GM19463 (cell line): ENCODE data around the gene SLC22A5.
"Not testable (repeated sequence)": the region's sequence is repeated elsewhere in the genome, so short reads cannot be mapped to it uniquely, and the experiment has no call there.

Experiments used
- ATAC-seq: cut with Tn5 transposase; IDR thresholded peaks from one replicate; pipeline ENCODE4 v1.9.1; 2021; ENCODE audit warnings: mild to moderate bottlenecking, moderate library complexity; ENCODE audit not compliant: unreplicated experiment

Gene SLC22A5

DNA sequence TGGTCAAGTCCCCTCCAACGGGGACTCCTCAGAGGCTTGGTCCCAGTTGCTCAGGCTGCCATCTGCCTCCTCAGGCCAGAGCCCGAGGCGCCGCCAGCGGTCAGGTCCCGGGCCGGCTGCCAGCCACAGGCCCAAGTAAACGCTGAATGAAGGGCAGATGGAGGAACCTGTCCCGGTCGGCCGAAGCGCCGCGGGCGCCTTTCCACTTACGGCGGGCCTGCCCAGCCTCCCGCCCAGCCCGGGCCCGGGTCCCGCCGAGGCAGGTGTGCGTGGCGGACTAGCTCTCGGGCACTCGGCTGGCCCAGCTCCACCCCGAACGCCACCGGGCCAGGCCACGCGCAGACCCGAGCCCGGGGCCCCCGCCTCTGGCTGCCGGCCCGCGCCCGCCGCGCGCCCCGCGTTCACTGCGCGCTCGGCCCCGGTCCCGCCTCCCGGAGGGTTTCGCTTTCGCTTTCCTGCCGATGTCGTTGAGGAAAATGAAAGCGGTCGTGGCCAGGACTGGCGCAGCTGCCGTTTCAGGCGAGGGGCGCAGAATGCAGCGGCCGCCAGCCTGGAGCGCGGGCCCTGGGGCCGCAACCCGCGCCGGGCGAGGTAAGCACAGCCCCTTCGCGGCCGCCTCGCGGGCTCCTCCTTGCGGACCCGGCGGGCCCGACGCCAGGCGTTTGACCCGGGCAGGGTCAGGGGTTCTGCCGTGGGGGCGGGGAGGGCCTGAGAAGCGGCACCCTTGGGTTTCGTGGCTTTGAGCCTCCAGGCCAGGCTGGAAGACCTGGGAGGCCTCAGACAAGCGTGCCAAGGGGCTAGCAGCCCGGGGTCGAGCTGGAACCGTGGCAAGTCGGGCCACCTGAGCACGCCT lies 41.2 kb downstream of the SLC22A5 start:
- ATAC-seq: peak; percentile 68

DNA sequence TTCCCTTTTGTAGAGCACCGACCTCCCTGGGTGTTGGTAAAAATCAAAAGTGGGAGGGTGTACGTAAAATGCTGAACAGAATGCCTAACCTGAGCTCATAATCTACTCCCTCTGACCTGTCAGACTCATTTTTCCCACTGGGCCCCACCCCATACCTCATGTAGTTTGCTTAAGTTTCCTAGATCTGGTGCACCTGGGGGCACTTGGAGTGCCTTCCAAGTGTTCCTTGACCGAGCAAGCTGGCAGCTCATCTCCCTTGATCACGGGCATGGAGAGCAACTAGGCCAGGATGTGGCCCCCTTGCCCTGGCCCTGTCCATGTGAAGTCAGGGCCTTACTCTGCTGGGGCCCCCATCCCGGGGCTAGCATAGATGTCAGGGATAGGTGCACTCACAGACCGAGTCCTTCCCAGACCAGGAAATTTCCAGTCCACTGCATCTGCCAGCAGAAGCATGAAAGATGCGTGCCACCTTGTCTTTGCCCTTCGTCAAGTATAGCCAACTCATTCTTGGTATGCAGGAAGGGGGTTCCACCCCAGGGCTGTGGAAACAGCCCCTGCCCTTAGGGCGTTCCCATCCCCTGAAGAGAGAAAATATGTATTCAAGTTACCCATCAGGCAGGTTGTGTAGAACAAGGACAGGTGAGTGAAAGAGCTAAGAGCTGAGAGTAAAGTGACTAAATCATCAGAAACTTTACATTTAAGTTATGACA lies 41.9 kb downstream of the SLC22A5 start:
- peak; percentile 4 for ATAC-seq

DNA sequence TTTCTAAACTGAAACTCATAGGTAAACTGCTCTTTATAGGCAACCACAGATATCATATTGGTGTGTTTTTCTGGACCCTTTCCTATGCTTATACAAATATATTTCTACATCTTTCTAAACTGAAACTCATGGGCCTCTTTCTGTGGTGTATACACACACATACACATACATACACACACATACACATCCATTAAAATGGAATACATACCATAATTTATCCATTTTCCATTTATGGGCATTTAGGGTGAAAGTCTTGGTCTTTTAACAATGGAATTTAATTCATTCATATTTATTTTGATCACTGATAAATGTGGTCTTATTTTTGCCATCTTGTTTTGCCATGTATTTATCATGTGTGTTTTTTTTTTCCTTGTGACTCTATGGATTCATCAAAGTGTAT lies 44.1 kb downstream of the SLC22A5 start:
- ATAC-seq: no peak

DNA sequence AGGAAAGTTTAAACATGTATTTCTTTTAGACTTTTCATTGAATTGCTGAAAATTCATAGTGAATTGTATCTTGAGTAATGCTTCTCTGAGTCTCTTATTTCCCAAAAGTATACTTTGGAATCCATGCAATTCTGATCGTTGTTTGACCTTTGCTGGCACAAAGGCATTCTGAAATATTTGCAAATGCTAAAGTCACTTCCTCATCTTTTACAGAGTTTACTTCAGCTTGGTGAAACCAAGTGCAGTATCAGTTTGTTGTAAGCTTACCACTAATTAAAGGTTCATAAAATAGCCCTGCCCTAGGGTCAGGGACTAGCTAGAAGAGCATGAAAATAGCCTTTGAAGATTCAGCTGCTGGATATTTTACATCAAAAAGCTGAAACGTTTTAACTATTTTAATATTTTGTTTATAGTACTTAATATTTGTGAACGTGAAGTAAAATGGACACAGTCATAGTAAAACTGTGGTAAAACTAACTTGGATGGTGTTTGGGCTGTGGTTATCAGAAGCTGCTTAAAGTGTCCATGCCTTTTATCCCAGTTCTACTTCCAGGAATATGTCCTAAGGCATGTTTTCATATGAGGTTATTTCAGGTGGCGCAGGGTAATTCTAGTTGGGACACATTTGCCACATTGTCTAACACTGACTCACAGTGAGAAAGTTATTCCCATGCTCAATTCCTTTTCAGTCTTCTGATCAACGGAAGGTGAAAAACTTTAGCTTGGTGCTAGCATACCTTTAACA lies 45.3 kb downstream of the SLC22A5 start:
- ATAC-seq: no peak

DNA sequence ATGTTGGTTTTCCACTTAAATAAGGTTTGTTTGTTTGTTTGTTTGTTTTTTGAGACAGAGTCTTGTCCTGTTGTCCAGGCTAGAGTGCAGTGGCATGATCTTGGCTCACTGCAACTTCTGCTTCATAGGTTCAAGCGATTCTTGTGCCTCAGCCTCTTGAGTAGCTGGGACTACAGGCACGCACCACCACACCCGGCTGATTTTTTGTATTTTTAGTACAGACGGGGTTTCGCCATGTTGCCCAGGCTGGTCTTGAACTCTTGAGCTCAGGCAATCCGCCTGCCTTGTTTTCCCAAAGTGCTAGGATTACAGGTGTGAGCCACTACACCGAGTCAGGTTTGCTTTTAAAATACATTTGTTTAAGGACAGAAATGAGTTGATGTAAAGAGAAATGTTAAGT lies 46.0 kb downstream of the SLC22A5 start:
- ATAC-seq: not testable (repeated sequence)

DNA sequence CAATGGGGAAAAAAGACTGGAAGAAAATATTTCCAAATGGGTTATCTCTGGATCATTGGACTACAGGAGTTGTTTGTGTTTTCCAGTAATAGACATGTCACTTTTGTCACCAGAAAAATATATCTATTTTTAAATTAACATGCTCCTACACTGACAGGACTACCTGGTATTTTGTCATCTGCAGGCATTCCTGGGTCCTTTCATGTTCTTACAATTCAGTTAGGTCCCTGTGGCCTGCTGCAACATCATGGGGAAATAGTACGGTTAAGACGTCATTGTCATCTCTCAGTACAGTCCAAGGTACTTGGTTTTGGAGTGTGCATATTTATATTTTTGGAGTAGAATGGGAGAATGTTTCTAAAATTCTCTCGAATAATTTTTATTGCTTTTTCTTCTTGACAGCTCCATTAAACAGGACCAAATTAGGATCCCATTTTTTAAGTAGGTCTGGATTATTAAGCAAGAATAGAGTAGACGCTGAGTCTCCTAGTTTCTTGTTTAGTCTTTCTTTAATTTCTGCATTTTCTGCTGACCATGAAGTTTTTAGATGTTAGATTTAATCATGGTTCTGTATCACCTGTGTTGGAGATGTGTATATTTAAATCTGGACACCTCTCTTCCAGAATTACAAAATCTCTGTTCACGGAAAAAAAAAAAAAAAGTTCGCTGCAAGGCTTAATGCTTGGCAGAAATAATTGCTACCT lies 46.9 kb downstream of the SLC22A5 start:
- no peak for ATAC-seq

DNA sequence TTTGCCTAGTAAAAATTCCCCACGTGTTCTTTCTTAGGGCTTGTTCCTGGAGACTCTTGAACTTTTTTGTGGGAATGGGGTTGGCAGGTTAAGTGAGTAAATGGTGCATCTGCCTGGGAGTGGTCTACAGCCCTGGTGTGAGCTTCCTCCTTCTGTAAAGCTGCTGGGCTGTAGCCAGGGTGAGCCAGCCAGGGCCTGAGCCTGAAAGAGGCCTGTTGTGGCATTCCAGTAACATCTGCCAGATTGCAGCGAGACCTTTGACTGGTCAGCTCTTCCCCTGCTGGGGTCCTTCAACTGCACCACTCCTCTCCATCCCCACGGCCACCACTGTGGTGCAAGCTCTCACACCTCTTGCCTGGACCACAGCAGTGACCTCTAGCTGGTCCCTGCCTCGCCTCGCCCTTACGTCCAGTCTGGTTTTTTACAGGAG lies 47.5 kb downstream of the SLC22A5 start:
- ATAC-seq: no peak

DNA sequence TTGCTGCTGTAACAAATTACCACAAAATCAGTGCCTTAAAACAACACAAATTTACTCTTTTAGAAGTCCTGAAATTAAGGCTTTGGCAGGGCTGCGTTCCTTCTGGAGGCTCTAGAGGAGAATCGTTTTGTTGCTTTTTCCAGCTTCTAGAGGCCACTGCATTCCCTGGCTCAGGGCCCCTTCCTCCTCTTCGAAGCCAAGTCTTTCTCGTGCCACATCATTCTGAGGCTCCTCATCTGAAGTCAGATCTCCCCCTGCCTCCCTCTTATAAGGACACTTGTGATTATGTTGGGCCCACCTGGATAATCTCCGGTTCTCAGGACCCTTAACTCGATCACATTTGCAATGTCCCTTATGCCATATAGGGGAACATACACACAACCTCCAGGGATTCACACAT lies 48.0 kb downstream of the SLC22A5 start:
- no peak for ATAC-seq

DNA sequence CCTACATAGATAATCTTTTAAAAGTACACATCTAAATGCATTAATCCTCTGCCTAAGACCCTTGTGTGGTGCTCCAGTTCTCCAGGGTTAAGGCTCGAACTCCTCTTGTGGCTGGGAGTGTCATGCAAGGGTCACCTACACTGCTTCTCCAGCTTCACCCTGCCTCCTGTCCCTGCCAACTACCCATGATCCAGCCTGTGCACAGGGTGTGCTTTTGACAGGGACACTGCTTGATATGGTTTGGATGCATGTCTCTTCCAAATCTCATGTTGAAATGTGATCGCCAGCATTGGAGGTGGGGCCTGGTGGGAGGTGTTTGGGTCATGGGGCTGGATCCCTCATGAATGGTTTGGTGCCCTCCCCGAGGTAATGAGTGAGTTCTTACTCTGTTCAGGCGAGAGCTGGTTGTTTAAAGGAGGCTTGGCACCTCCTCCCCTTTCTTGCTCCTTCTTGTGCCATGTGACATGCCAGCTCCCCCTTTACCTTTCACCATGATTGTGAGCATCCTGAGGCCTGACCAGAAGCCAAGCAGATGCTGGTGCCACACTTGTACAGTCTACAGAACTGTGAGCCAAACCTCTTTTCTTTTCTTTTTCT lies 48.5 kb downstream of the SLC22A5 start:
- no peak for ATAC-seq

DNA sequence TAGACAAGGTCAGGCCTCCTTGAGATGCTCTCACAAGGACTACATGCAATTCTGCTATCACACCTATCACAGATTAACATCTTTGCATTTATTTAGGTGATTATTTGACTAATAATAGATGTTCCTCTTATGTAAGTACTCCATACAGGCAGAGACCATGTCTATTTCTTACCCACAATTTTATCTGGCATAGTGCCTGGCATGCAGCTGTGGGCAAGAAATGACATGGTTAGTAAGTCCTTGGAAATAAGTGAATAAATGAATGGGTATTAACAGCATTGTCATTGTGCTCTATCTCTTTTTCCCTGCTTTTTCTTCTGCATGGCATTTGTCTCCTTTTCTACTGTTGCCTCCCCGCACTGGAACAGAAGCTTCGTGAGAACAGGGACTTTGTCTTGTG lies 49.4 kb downstream of the SLC22A5 start:
- ATAC-seq: no peak

DNA sequence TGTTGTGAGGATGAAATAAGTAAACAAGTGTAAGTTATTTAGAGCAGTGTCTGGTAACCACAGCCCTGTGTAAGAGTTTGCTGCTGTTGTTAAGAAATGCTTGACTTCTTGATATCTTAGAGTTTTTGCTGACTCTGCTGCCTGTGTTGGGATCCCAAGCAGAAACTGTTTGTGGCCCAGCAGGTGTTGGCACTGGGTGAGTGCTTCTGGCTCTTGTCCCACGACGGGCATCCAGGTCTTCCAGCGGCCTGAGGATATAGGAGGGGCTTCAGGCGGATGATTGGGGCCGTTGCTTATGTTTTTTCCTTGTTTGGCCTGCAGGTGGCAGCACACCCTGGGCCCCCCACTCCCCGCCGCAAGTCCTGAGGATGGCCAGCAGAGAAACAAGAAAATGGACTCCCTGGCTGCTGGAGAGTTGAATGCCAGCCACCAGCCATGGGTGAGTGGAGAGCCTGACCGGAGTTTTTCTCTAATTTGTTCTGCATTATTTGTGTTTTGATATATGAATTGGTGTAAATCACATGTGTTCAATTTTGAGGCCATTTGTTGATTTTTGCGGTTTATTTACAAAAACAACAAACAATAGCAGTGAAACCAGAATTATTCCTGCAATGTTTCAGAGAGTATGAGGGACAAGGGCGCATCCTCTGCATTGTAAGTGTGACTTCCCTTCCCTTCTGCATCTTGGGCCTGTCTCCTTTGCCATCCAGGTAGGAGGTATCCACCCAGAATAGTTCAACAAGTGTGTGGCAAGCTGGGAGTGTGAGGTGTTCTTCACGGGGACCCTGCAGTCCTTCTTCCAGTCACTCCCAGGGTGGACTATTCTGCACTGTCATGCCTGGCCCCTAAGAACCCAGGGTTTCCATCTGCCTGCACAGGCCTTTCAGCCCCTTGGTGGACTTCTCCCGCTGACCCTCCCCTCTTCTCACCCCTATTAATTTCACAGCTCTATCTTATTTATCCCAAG lies 50.3 kb downstream of the SLC22A5 start:
- no peak for ATAC-seq

DNA sequence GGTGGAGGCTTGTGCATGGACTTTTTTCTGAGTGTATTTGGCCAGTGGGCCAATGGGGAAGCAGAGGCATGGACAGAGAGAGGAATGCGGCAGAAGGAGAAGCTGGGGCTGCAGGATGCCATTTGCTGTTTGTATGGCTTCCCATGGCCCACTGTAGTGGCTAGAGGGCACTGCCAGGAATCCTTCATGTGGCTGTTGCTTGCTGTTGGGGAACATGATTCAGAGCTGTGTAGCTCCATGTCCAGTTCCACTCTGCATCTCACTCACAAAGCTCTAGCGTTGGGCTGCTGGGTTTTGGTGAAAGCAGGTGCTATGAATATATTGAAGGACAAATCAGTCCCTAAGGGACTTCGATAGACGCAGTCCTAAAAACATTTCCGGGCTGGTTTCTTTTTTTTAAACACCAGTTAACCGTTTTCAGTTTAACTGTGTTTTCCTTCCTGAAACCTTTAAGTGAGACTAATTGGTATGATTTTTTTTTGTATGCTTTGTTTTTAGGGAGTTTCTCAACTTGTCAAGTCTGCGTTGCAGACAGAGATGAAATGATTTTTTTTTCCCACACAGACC lies 51.3 kb downstream of the SLC22A5 start:
- peak; percentile 46 for ATAC-seq

DNA sequence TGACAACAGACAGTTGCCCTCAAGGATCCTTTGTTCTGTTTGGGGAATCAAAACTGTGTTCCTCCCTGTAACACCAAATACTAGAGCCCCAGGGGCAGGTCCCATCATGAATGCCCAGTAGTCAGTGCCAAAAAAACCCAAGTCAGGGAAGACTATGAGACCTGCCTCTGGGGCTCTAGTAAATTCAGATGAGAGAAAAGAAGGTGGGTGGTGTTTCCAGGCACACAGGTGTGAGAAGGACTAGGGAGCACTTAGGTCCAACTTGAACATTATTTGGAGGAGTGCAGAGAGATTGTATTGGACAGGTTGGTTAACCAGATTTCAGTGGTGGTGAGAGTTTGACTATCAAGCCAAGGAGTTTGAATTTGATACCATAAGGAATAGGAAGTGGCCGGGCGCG lies 52.0 kb downstream of the SLC22A5 start:
- ATAC-seq: no peak

DNA sequence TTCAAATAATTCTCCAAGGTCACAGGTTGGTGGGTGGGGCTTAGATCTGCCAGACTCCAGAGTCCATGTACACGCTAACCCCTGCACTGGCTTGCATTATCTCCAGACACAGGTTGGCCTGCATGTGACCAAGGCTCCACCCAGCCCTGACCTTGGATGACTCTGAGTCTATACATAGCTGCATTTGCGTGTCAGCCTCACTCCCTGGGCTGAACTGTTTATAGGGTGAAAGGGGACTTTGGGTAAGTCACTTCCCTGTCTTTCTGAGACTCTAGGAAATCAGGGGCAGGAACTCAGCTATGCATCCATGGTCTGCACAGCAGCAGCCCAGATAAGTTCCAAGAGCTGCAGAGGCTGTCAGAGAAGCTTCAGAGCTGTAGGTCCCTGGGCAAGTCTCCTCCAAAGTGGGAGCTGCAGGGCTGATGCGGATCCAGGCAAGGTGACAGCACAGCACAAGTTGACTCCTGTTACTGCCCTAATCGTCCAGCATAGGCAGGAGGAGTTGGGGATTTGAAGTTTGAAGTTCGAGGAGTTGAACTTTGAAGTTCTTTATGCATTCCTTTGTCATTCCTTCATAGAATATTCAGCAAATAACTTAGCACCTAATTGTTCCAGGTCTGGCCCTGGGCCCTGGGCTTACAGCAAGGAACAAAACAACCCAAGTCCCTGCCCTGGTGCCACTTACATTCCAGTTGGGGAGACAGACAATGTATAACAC lies 53.4 kb downstream of the SLC22A5 start:
- peak; percentile 38 for ATAC-seq

DNA sequence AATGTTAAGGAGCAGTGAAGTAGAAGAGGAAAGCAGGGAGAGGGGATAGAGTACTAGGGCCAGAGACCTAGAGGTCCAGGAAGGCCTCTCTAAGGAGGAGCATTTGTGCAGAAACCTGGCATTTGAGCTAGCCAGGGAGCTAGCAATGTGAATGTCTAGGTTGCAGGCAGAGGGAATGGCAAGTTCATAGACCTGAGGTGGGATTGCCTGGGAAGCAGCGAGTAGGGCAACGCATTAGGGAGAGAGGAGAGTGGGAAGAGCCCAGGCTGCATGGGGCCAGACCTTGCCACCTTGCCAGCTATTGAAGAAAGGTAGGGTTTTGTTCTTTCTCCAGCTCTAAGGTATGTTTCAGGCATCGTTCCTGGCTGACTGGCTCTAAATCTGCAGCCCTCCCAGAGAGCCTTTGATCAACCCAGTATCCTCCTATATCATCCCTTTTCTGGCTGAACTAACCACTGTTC lies 54.0 kb downstream of the SLC22A5 start:
- ATAC-seq: no peak

DNA sequence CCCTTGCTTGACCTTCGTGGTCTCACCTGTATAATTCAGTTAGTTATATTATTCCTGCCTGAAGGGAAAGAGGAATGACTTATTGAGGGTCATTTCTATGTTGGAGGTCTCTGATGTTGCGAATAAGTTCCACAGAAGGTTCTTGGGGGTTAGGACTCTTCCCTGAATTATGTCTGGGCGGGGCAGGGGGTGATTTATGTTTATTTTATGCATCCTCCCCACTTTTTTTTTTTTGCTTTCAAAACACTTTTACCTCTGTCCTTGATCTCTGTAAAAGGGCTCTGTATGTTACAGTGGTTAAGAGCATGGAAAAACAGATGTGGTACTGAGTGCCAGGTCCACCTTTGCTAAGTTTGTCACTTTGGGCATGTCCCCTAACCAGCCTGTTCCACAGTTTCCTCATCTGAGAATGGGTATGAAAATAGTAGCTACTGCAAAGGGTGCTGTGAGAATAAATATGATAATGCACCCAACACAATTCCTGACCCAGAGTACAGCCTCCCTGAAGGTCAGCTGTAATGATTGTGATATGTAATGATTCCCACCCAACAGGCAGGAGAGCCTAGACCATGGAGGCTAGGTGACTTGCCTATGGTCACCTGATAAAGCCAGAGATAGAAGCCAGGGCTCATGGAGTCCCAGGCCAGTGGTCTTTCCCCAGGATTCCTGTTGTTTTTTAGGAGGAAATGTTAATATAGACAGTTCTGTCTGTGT lies 54.8 kb downstream of the SLC22A5 start:
- no peak for ATAC-seq

DNA sequence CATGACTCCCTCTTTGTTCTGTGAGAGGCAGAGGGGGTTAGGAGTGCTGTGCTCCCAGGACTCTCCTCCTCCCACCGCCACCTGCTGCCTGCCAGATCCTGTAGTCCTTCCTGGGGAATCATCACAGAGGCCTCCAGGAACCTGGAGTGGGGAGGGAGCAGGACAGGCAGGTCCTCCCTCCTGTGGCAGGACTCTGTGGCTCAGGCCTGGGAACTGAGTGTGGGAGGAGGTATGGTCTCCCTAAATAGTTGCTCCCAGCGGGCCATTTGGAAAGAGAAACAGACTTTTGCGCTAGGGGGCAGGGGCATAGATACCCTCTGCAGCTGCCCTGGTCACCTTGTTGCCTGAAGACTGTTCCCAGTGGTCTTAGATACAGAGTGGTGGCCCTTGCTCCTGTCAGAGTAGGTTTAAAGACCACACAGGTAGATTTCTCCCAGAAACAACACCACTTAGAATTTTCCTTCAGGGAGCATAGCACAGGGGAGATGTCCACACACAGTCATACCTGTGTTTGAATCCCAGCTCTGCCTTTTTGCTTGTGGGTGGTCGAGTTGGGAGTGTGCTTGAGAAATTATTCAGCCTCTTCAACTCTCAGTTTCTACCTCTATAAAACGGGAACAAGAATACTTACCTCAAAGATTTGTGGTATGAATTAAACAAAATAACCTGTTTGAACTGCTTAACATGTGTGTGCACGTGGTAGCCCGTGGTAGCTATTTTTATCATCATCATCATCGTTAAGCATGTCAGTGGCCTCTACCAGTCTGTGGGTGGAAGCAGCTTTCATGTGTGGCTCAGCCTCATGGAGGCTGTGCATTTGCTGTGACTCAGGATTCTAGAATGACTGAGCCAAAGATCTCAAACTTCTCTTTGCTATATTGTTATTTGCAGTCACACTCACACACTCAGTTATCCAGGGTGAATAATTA lies 55.8 kb downstream of the SLC22A5 start:
- ATAC-seq: peak; percentile 41
